ENCODE measurements around the gene COA6.

GRCh38 chr1:234336359-234336758, 36.9 kb upstream of the COA6 start:
- no peak for TF ChIP-seq PREB (CRISPR knock-in tag; IDR thresholded peaks at IDR 0.05; ENCODE audit: borderline replicate concordance)
- no peak for TF ChIP-seq FOXJ3 (CRISPR knock-in tag; IDR thresholded peaks at IDR 0.05; ENCODE audit: borderline replicate concordance)
- no peak for TF ChIP-seq NFE2L1 (CRISPR knock-in tag; IDR thresholded peaks at IDR 0.05)

Data from WTC11 (cell line).